Effector memory CD8-positive, alpha-beta T cell (primary cell): ENCODE results near the gene COLQ.

Source experiments
- ATAC-seq: fragments of 150-1000 bp; cut with Tn5 transposase; replicated peaks from 2 replicates; pipeline ENCODE4 v1.10.0; 2021; ENCODE audit warnings: mild to moderate bottlenecking, moderate library complexity
- DNase-seq, 3 experiments: peaks; one replicate each; pipeline ENCODE4 v3.0.0; 2021
- H3K27ac Mint-ChIP-seq, 2 donors: one replicate each; pipeline ENCODE4 v1.8.0; 2022; ENCODE audit warnings: mild to moderate bottlenecking in 2 of 2, mixed read lengths in 2 of 2, moderate library complexity in 2 of 2
- H3K27me3 Mint-ChIP-seq, 2 donors: one replicate each; pipeline ENCODE4 v1.8.0; 2022; ENCODE audit warnings: mixed read lengths in 2 of 2
- H3K36me3 Mint-ChIP-seq: one replicate; pipeline ENCODE4 v1.8.0; 2022; ENCODE audit warnings: mild to moderate bottlenecking, moderate library complexity, mixed read lengths; ENCODE audit not compliant: insufficient read depth
- H3K4me1 Mint-ChIP-seq, 2 donors: one replicate each; pipeline ENCODE4 v1.8.0; 2022; ENCODE audit warnings: low read depth in 2 of 2, mixed read lengths in 2 of 2
- H3K4me3 Mint-ChIP-seq, 2 donors: one replicate each; pipeline ENCODE4 v1.8.0; 2022; ENCODE audit warnings: mild to moderate bottlenecking in 2 of 2, mixed read lengths in 2 of 2, moderate library complexity in 2 of 2
- H3K9me3 Mint-ChIP-seq, 2 donors: one replicate each; pipeline ENCODE4 v1.8.0; 2022; ENCODE audit warnings: mixed read lengths in 2 of 2

The COLQ gene

GRCh38 chr3:15513810-15514662, 7.5 kb downstream of the COLQ start:
- H3K4me3 Mint-ChIP-seq, result peak overlapping the region in 1 of 2 donors; percentile 23
- no peak overlapping the region for H3K27ac Mint-ChIP-seq
- no peaks in the 10 kb centered on the region for H3K27me3 Mint-ChIP-seq

DNA sequence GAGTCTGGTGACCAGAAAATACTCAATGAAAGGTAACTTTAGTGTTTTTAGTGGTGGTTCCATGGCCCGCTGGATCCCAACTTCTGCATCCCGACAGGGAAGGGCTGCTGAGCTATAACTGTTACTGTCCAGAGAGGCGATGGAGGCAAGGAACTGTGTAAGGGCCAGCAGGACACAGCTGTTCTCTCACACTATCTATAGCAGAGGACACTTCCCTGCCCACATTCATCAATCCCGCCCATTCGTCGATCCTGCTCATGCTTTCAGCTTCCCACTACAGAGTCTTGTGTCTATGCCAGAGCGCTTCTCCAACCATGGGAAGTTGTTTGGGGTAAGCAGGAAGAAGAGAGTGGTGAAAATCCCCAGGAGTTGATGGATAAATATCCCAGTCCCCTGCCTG, 8.4 kb downstream of the COLQ start:
- no peak overlapping the region for H3K4me3 Mint-ChIP-seq
- DNase-seq, result no peak
- H3K4me1 Mint-ChIP-seq, result peaks cover 9 to 22% of the 10 kb centered on the region in 2 donors
- no peak for ATAC-seq
- peaks cover 6% of the 10 kb centered on the region for H3K36me3 Mint-ChIP-seq
- H3K27me3 Mint-ChIP-seq, result no peaks in the 10 kb centered on the region
- peak overlapping the region in 1 of 2 donors; percentile 77 for H3K27ac Mint-ChIP-seq
- H3K9me3 Mint-ChIP-seq, result no peaks in the 10 kb centered on the region

More at GRCh38 chr3:15513810-15514662, 7.5 kb downstream of the COLQ start:
- DNase-seq (no peak), ATAC-seq (no peak)
- Mint-ChIP-seq H3K36me3 (peaks cover 6% of the 10 kb centered on the region), H3K9me3 (no peaks in the 10 kb centered on the region), H3K4me1 (peaks cover 9 to 29% of the 10 kb centered on the region in 2 donors)

DNA sequence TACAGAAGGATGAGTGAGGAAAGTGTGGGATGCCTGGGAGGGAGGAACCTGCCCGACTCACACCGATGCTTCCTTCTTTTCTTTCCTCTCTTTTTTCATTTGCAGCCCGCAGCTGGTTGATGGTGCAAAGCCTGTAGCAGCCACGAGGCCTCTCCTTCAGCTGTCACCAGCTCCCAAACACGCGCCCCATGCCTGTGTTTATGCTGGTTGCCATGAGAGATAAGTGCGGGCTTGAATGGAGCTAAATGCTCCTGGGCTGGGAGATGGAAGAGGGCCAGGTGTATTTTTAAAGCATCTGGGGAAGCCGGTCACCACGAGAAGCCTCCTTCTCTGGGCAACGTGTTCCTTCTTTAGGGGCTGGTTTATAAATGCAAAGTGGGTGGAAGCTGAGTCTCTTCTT, 9.3 kb downstream of the COLQ start:
- no peak for ATAC-seq
- peak overlapping the region in 1 of 2 donors; percentile 77 for H3K27ac Mint-ChIP-seq
- H3K36me3 Mint-ChIP-seq, result peaks cover 9% of the 10 kb centered on the region
- H3K27me3 Mint-ChIP-seq, result no peaks in the 10 kb centered on the region
- no peak for DNase-seq
- no peak overlapping the region for H3K4me3 Mint-ChIP-seq
- peaks cover 9 to 22% of the 10 kb centered on the region in 2 donors for H3K4me1 Mint-ChIP-seq
- H3K9me3 Mint-ChIP-seq, result no peaks in the 10 kb centered on the region

- DNase-seq (no peak), ATAC-seq (no peak)
- Mint-ChIP-seq H3K9me3 (no peaks in the 10 kb centered on the region), H3K27me3 (no peaks in the 10 kb centered on the region), H3K27ac (peak overlapping the region in 1 of 2 donors; percentile 77), H3K4me3 (no peak overlapping the region), H3K4me1 (peaks cover 9 to 22% of the 10 kb centered on the region in 2 donors), H3K36me3 (peaks cover 9% of the 10 kb centered on the region)
These were observed 10.3 kb downstream of the COLQ start for GRCh38 chr3:15511156-15511555.

- H3K9me3 Mint-ChIP-seq, result no peaks in the 10 kb centered on the region
- ATAC-seq (no peak), DNase-seq (no peak)
- H3K4me3 Mint-ChIP-seq, result no peak overlapping the region
- peaks cover 9% of the 10 kb centered on the region for H3K36me3 Mint-ChIP-seq
- H3K27ac Mint-ChIP-seq, result peak overlapping the region in 1 of 2 donors; percentile 70
- H3K27me3 Mint-ChIP-seq, result no peaks in the 10 kb centered on the region
- H3K4me1 Mint-ChIP-seq, result peaks cover 9 to 22% of the 10 kb centered on the region in 2 donors
These were observed 11.0 kb downstream of the COLQ start for GRCh38 chr3:15510493-15510892.

- H3K27me3 Mint-ChIP-seq, result no peaks in the 10 kb centered on the region
- no peak overlapping the region for H3K27ac Mint-ChIP-seq
- peaks cover 0 to 23% of the 10 kb centered on the region in 2 donors for H3K4me1 Mint-ChIP-seq
- no peaks in the 10 kb centered on the region for H3K9me3 Mint-ChIP-seq
- peaks cover 9% of the 10 kb centered on the region for H3K36me3 Mint-ChIP-seq
- no peak for ATAC-seq
- H3K4me3 Mint-ChIP-seq, result no peak overlapping the region
- no peak for DNase-seq
These were observed 14.9 kb downstream of the COLQ start for GRCh38 chr3:15506571-15506970.

GRCh38 chr3:15505479-15506165, 15.9 kb downstream of the COLQ start:
- H3K9me3 Mint-ChIP-seq, result no peaks in the 10 kb centered on the region
- no peak for DNase-seq
- no peak overlapping the region for H3K27ac Mint-ChIP-seq
- peaks cover 4% of the 10 kb centered on the region for H3K36me3 Mint-ChIP-seq
- no peak overlapping the region for H3K4me3 Mint-ChIP-seq
- H3K4me1 Mint-ChIP-seq, result peaks cover 2 to 24% of the 10 kb centered on the region in 2 donors
- no peak for ATAC-seq
- H3K27me3 Mint-ChIP-seq, result no peaks in the 10 kb centered on the region

DNA sequence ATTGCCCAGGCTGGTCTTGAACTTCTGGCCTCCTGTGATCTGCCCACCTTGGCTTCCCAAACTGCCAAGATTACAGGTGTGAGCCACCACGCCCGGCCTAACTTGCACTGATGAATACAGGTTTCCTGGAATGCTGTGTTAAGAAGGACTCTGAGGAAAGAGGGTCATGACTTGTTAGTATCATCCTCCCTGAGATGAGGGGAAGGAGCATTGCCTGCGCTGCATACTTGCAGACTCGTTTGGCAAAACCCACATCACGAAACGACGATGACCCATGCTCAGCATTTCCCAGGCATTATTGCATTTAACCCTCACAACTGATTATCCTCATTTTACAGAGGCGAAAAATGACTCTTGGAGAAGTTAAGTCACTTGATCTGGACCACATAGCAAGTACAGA, 18.9 kb downstream of the COLQ start:
- ATAC-seq (no peak), DNase-seq (no peak)
- Mint-ChIP-seq H3K36me3 (peaks cover 2% of the 10 kb centered on the region), H3K4me3 (no peak overlapping the region), H3K4me1 (peaks cover 22 to 35% of the 10 kb centered on the region in 2 donors), H3K27me3 (no peaks in the 10 kb centered on the region), H3K27ac (no peak overlapping the region), H3K9me3 (no peaks in the 10 kb centered on the region)

DNA sequence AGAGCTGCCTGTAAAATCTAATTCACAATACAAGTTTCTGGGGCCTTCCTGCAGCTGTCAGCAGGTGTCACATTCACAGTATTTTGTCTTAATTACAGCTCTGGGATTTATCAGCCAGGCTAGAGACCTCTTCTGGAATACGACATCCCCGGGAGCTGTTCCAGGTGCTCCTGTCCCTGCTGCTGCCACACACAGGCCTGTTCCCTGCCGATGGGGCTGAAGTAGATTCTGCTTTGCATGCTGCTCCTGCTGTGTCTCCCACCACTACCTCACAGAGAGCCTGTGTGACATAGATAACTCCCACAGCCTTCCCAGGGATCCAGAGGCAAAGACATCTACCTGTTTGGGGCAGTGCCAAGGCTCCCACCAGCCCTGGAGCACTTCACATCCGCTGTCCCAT, 20.4 kb downstream of the COLQ start:
- Mint-ChIP-seq H3K27ac (peak overlapping the region; percentile 62 to 93), H3K4me1 (peaks cover 22 to 35% of the 10 kb centered on the region in 2 donors), H3K36me3 (no peaks in the 10 kb centered on the region), H3K27me3 (no peaks in the 10 kb centered on the region), H3K4me3 (peak overlapping the region; percentile 34 to 41), H3K9me3 (no peaks in the 10 kb centered on the region)
- DNase-seq, result no peak
- ATAC-seq, result no peak

- H3K36me3 Mint-ChIP-seq, result no peaks in the 10 kb centered on the region
- H3K9me3 Mint-ChIP-seq, result no peaks in the 10 kb centered on the region
- H3K27me3 Mint-ChIP-seq, result no peaks in the 10 kb centered on the region
- ATAC-seq (peak; percentile 75), DNase-seq (no peak)
- peak overlapping the region; percentile 34 to 41 for H3K4me3 Mint-ChIP-seq
- peak overlapping the region; percentile 62 to 93 for H3K27ac Mint-ChIP-seq
- H3K4me1 Mint-ChIP-seq, result peaks cover 22 to 38% of the 10 kb centered on the region in 2 donors
These were observed 21.3 kb downstream of the COLQ start for GRCh38 chr3:15500107-15500724.

- H3K4me1 Mint-ChIP-seq, result peaks cover 22 to 42% of the 10 kb centered on the region in 2 donors
- no peaks in the 10 kb centered on the region for H3K36me3 Mint-ChIP-seq
- H3K9me3 Mint-ChIP-seq, result no peaks in the 10 kb centered on the region
- DNase-seq (no peak), ATAC-seq (no peak)
- H3K27me3 Mint-ChIP-seq, result no peaks in the 10 kb centered on the region
- peak overlapping the region in 1 of 2 donors; percentile 41 for H3K4me3 Mint-ChIP-seq
- H3K27ac Mint-ChIP-seq, result peak overlapping the region in 1 of 2 donors; percentile 93
These were observed 22.0 kb downstream of the COLQ start for GRCh38 chr3:15499536-15499935.

- H3K27ac Mint-ChIP-seq, result peak overlapping the region in 1 of 2 donors; percentile 31
- no peaks in the 10 kb centered on the region for H3K27me3 Mint-ChIP-seq
- no peak for ATAC-seq
- H3K4me1 Mint-ChIP-seq, result peaks cover 27 to 43% of the 10 kb centered on the region in 2 donors
- H3K9me3 Mint-ChIP-seq, result no peaks in the 10 kb centered on the region
- H3K36me3 Mint-ChIP-seq, result no peaks in the 10 kb centered on the region
- DNase-seq, result no peak
- H3K4me3 Mint-ChIP-seq, result no peak overlapping the region
These were observed 22.9 kb downstream of the COLQ start for GRCh38 chr3:15498431-15499214.

GRCh38 chr3:15497964-15498363, 23.5 kb downstream of the COLQ start:
- DNase-seq (no peak), ATAC-seq (no peak)
- Mint-ChIP-seq H3K27me3 (no peaks in the 10 kb centered on the region), H3K4me3 (no peak overlapping the region), H3K36me3 (no peaks in the 10 kb centered on the region), H3K27ac (no peak overlapping the region), H3K9me3 (no peaks in the 10 kb centered on the region), H3K4me1 (peaks cover 27 to 45% of the 10 kb centered on the region in 2 donors)
